ENCODE results near the gene MLIP. TPM values are rescaled to one million over a fixed set of nuclear protein-coding genes. Genes with fewer than 3 reads are reported as not detected.
"Not testable (repeated sequence)": the region's sequence is repeated elsewhere in the genome, so short reads cannot be mapped to it uniquely, and the experiment has no call there.

Gene MLIP
- polyA plus RNA-seq, 1 experiment, result not detected

DNA sequence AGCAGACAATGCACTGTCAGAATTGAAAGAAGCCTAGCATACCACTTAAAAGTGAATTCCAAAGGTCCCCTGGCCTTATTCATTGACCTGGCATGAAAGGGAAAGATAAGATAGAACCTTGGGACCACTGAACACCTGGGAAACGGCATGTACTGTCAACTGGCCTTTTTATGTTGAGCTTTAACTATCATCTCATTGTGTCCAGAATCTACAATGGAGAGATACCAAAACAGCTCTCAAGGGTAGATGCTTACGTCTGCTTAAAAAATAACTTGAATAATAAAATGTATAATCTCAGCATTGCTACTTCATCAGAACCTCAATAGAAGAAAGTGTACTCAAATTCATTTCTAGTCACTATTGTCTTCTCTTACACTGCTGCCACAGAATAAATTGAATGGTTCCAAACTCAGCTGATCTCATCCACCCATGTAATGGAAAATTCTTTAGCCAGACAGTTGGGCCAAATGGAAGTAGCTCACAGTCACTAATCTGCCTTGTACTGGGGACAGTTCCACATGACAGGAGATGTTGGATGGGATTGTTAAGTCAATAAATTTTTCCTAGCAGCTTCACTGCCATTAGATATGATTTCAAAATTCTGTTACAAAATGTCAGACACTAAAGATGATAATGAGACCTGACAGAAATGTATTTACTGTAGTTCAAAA, 93.8 kb downstream of the MLIP start:
- no peaks in the 10 kb centered on the region for H3K27me3 ChIP-seq (ENCODE audit: control insufficient read depth, insufficient read depth, low read length)
- no peak for DNase-seq (ENCODE audit: low read depth)
- ChIA-PET CTCF (interaction anchor here (0.7 to 0.8 kb wide), 2 partner anchors 17 to 219 kb away, joined by 3 to 4 read pairs; no protein-coding TSS in a partner anchor), POLR2A (no interaction called here)
- H3K4me3 ChIP-seq (ENCODE audit: low read depth, low read length), result no peak overlapping the region
- TF ChIP-seq, protein P1, sequence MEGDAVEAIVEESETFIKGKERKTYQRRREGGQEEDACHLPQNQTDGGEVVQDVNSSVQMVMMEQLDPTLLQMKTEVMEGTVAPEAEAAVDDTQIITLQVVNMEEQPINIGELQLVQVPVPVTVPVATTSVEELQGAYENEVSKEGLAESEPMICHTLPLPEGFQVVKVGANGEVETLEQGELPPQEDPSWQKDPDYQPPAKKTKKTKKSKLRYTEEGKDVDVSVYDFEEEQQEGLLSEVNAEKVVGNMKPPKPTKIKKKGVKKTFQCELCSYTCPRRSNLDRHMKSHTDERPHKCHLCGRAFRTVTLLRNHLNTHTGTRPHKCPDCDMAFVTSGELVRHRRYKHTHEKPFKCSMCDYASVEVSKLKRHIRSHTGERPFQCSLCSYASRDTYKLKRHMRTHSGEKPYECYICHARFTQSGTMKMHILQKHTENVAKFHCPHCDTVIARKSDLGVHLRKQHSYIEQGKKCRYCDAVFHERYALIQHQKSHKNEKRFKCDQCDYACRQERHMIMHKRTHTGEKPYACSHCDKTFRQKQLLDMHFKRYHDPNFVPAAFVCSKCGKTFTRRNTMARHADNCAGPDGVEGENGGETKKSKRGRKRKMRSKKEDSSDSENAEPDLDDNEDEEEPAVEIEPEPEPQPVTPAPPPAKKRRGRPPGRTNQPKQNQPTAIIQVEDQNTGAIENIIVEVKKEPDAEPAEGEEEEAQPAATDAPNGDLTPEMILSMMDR (IDR thresholded peaks at IDR 0.05; ENCODE audit: insufficient read depth, low read depth, low read length), result no peak
- H3K36me3 ChIP-seq (ENCODE audit: control insufficient read depth, insufficient read depth, low read length), result no peaks in the 10 kb centered on the region

DNA sequence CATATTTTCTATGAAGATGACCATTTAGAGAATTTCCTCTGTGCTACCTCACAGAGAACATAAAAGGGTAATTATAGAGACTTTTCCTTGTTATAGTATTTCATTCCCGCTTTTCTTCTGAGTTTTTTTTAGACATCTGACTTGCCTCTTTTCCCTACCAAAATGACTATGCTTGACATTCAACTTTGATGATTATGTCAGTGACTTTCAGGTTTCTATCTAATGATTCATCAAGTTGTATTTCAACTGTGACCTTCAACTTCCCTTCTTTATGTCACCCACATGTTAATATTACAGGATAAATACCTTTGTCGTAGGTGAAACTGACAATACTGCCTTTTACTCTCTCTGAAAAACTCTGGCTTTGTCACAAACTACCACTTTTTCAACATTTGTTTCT, 95.3 kb downstream of the MLIP start:
- POLR2A ChIA-PET, result no interaction called here
- no peak for DNase-seq (ENCODE audit: low read depth)
- CTCF ChIA-PET, result no interaction called here

DNA sequence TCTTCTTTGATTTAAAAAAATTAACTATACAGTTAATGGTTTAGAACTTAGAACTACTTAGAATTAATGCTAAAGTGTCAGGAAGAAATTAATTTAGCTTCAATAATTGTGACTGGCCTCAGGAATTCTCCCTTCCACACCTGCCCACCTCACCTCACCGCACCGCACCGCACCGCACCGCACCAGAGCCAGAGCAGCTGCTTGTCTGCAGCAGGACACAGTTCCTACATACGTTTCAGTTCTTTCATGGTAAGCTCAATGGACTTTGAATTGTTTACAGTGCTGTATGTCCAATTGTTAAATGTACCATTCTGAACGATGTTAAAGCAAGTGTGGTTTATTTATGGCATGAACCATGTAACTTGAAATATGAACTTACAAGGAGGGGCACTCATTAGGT, 98.7 kb downstream of the MLIP start:
- POLR2A ChIA-PET; CTCF ChIA-PET; H3K27me3 ChIP-seq (ENCODE audit: control insufficient read depth, insufficient read depth, low read length): not testable (repeated sequence)

More for the DNA sequence above, 95.3 kb downstream of the MLIP start:
- Histone ChIP-seq H3K4me3 (ENCODE audit: low read depth, low read length) (no peak overlapping the region), H3K36me3 (ENCODE audit: control insufficient read depth, insufficient read depth, low read length) (no peaks in the 10 kb centered on the region), H3K27me3 (ENCODE audit: control insufficient read depth, insufficient read depth, low read length) (no peaks in the 10 kb centered on the region)
- TF ChIP-seq, protein P1 (IDR thresholded peaks at IDR 0.05; ENCODE audit: insufficient read depth, low read depth, low read length), result no peak

GRCh38 chr6:54214286-54214685, 103.0 kb downstream of the MLIP start:
- ChIA-PET CTCF (interaction anchor here (0.7 to 1.4 kb wide), 3 partner anchors 31 to 504 kb away, joined by 3 read pairs; no protein-coding TSS in a partner anchor), POLR2A (no interaction called here)

More for the DNA sequence above, 98.7 kb downstream of the MLIP start:
- H3K36me3 ChIP-seq (ENCODE audit: control insufficient read depth, insufficient read depth, low read length); H3K4me3 ChIP-seq (ENCODE audit: low read depth, low read length); DNase-seq (ENCODE audit: low read depth): not testable (repeated sequence)

GRCh38 chr6:54216336-54216735, 105.1 kb downstream of the MLIP start:
- no peak for DNase-seq (ENCODE audit: low read depth)
- ChIA-PET POLR2A (no interaction called here), CTCF (no interaction called here)
- no peak overlapping the region for H3K4me3 ChIP-seq (ENCODE audit: low read depth, low read length)
- TF ChIP-seq, protein P1 (IDR thresholded peaks at IDR 0.05; ENCODE audit: insufficient read depth, low read depth, low read length), result no peak
- no peaks in the 10 kb centered on the region for H3K36me3 ChIP-seq (ENCODE audit: control insufficient read depth, insufficient read depth, low read length)
- H3K27me3 ChIP-seq (ENCODE audit: control insufficient read depth, insufficient read depth, low read length), result no peaks in the 10 kb centered on the region

More at GRCh38 chr6:54214286-54214685, 103.0 kb downstream of the MLIP start:
- no peaks in the 10 kb centered on the region for H3K36me3 ChIP-seq (ENCODE audit: control insufficient read depth, insufficient read depth, low read length)
- TF ChIP-seq, protein P1 (IDR thresholded peaks at IDR 0.05; ENCODE audit: insufficient read depth, low read depth, low read length), result no peak
- H3K27me3 ChIP-seq (ENCODE audit: control insufficient read depth, insufficient read depth, low read length), result no peaks in the 10 kb centered on the region
- DNase-seq (ENCODE audit: low read depth), result no peak
- no peak overlapping the region for H3K4me3 ChIP-seq (ENCODE audit: low read depth, low read length)

DNA sequence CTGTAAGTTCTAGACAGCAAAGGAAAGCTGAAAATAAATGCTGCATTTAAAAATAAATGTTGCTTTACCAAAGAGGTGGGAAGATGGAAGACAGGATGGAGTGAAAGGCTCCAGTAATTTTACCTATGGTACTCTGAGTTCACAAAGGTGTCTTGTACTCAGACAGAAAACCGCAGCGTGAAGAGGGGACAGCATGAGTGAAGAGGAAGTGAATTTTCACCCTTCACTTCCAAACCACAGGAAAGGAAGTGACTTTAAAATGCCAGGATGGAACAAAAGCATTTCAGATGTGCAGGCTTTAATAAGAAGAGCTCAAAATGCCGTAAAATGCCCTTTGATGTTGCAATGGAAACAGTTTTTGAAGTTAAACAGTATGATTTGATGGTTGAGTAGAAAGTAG, 105.8 kb downstream of the MLIP start:
- H3K4me3 ChIP-seq (ENCODE audit: low read depth, low read length), result no peak overlapping the region
- no peaks in the 10 kb centered on the region for H3K36me3 ChIP-seq (ENCODE audit: control insufficient read depth, insufficient read depth, low read length)
- DNase-seq (ENCODE audit: low read depth), result no peak
- no peaks in the 10 kb centered on the region for H3K27me3 ChIP-seq (ENCODE audit: control insufficient read depth, insufficient read depth, low read length)
- ChIA-PET POLR2A (no interaction called here), CTCF (interaction anchor here (0.6 kb wide), 1 partner anchor 1500 kb away, joined by 3 read pairs; no protein-coding TSS in a partner anchor)
- TF ChIP-seq, protein P1 (IDR thresholded peaks at IDR 0.05; ENCODE audit: insufficient read depth, low read depth, low read length), result no peak

Measured in BJ (cell line).